ENCODE results near the gene RPUSD3. TPM values are rescaled to one million over a fixed set of nuclear protein-coding genes. Genes with fewer than 3 reads are reported as not detected.

RPUSD3 gene
- total RNA-seq, 1 experiment from 2014 or later = 54.1 TPM

- H3K9me2 ChIP-seq (replicated peaks; ENCODE audit: low read length) = no peaks in the 10 kb centered on the region
- no peaks in the 10 kb centered on the region for H4K20me1 ChIP-seq (ENCODE audit: low read length)
- H3K79me2 ChIP-seq (ENCODE audit: low read length) = no peaks in the 10 kb centered on the region
- H3K36me3 ChIP-seq (ENCODE audit: low read depth, low read length) = no peaks in the 10 kb centered on the region
- H3F3A ChIP-seq (ENCODE audit: low read length, unreplicated experiment) = peaks cover 8% of the 10 kb centered on the region
- H3K9me3 ChIP-seq (ENCODE audit: low read length) = no peaks in the 10 kb centered on the region
- POLR2A ChIA-PET (ENCODE audit: unreplicated experiment) = no interaction called here
- TF ChIP-seq EZH2phosphoT487 (IDR thresholded peaks at IDR 0.05; ENCODE audit: borderline replicate concordance, low read length) (no peak), CTCF (conservative IDR thresholded peaks at IDR 0.05; ENCODE audit: low read depth, low read length) (no peak), EZH2 (IDR thresholded peaks at IDR 0.05; ENCODE audit: low read length, unreplicated experiment) (no peak)
- peaks cover 19% of the 10 kb centered on the region for H3K4me1 ChIP-seq (ENCODE audit: insufficient read depth, low read length)
- H3K4me3 ChIP-seq (ENCODE audit: low read length) = no peak overlapping the region
- no peak overlapping the region for H2AFZ ChIP-seq (ENCODE audit: low read length)
- no peak overlapping the region for H3K27ac ChIP-seq (ENCODE audit: low read length)
- CTCF ChIA-PET = no interaction called here
- no peak for ATAC-seq
- intact Hi-C loops (cut with micrococcal nuclease) = no loop called here
- no peak for DNase-seq
- no peak overlapping the region for H3K9ac ChIP-seq (ENCODE audit: low read length)
- H3K27me3 ChIP-seq (ENCODE audit: low read length) = no peaks in the 10 kb centered on the region
- no peak overlapping the region for H3K4me2 ChIP-seq (ENCODE audit: low read length)
- no TSS peak for BruUV-seq (replicated peaks)
These were observed 30.8 kb downstream of the RPUSD3 start for GRCh38 chr3:9812870-9813483.

DNA sequence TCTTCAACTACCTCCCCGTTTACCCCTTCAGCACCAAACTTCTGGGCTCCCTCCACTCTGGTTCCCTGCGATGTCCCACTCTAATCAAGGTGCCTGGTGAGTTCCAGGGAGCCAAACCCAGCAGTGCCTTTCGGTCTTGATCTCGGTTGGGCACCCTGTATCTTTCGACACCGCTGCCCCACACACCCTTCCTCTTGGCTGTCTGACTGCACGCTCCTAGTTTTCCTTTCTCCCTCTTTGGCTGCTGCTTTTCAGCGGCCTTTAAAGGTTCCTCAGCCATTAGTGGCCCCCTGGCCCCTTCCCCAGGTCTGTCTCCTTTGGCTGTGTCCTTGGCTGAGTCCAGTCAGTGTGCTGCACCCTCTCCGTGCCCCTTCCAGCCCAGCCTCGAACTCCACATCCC is 33.0 kb downstream of the RPUSD3 start:
- Histone ChIP-seq H2AFZ (ENCODE audit: low read length) (peak overlapping the region; percentile 88; the same call in 1 of the 2 replicates), H3K27me3 (ENCODE audit: low read length) (no peaks in the 10 kb centered on the region), H3K4me2 (ENCODE audit: low read length) (peak overlapping the region; percentile 99), H3K9ac (ENCODE audit: low read length) (no peak overlapping the region), H3K27ac (ENCODE audit: low read length) (no peak overlapping the region), H3K4me3 (ENCODE audit: low read length) (peak overlapping the region; percentile 80), H3K4me1 (ENCODE audit: insufficient read depth, low read length) (peaks cover 19% of the 10 kb centered on the region), H3K36me3 (ENCODE audit: low read depth, low read length) (peaks cover 4% of the 10 kb centered on the region; the same call in 1 of the 2 replicates), H3F3A (ENCODE audit: low read length, unreplicated experiment) (peaks cover 8% of the 10 kb centered on the region), H4K20me1 (ENCODE audit: low read length) (no peaks in the 10 kb centered on the region), H3K79me2 (ENCODE audit: low read length) (no peaks in the 10 kb centered on the region), H3K9me2 (replicated peaks; ENCODE audit: low read length) (no peaks in the 10 kb centered on the region), H3K9me3 (ENCODE audit: low read length) (no peaks in the 10 kb centered on the region)
- ChIA-PET CTCF (no interaction called here), POLR2A (ENCODE audit: unreplicated experiment) (interaction anchor here (0.6 kb wide), 1 partner anchor 1281 kb away, joined by 3 read pairs; no protein-coding TSS in a partner anchor)
- no TSS peak for BruUV-seq (replicated peaks)
- ATAC-seq (no peak), DNase-seq (no peak)
- intact Hi-C loops (cut with micrococcal nuclease) = no loop called here
- TF ChIP-seq EZH2phosphoT487 (IDR thresholded peaks at IDR 0.05; ENCODE audit: borderline replicate concordance, low read length) (no peak), EZH2 (IDR thresholded peaks at IDR 0.05; ENCODE audit: low read length, unreplicated experiment) (no peak), CTCF (conservative IDR thresholded peaks at IDR 0.05; ENCODE audit: low read depth, low read length) (no peak)

- H3K9me2 ChIP-seq (replicated peaks; ENCODE audit: low read length) = no peaks in the 10 kb centered on the region
- H3F3A ChIP-seq (ENCODE audit: low read length, unreplicated experiment) = peaks cover 8% of the 10 kb centered on the region
- no peaks in the 10 kb centered on the region for H4K20me1 ChIP-seq (ENCODE audit: low read length)
- H3K36me3 ChIP-seq (ENCODE audit: low read depth, low read length) = peaks cover 9% of the 10 kb centered on the region; the same call in 1 of the 2 replicates
- H3K27ac ChIP-seq (ENCODE audit: low read length) = no peak overlapping the region
- H3K79me2 ChIP-seq (ENCODE audit: low read length) = no peaks in the 10 kb centered on the region
- TF ChIP-seq EZH2 (IDR thresholded peaks at IDR 0.05; ENCODE audit: low read length, unreplicated experiment) (no peak), CTCF (conservative IDR thresholded peaks at IDR 0.05; ENCODE audit: low read depth, low read length) (no peak), EZH2phosphoT487 (IDR thresholded peaks at IDR 0.05; ENCODE audit: borderline replicate concordance, low read length) (no peak)
- no peak for DNase-seq
- peak; percentile 3 for ATAC-seq
- intact Hi-C loops (cut with micrococcal nuclease) = no loop called here
- no peaks in the 10 kb centered on the region for H3K9me3 ChIP-seq (ENCODE audit: low read length)
- POLR2A ChIA-PET (ENCODE audit: unreplicated experiment) = no interaction called here
- peak overlapping the region; percentile 99 for H3K4me2 ChIP-seq (ENCODE audit: low read length)
- CTCF ChIA-PET = no interaction called here
- H3K4me3 ChIP-seq (ENCODE audit: low read length) = peak overlapping the region; percentile 80
- H3K4me1 ChIP-seq (ENCODE audit: insufficient read depth, low read length) = peaks cover 19% of the 10 kb centered on the region
- peak overlapping the region; percentile 55 for H3K9ac ChIP-seq (ENCODE audit: low read length)
- no peaks in the 10 kb centered on the region for H3K27me3 ChIP-seq (ENCODE audit: low read length)
- peak overlapping the region; percentile 88 for H2AFZ ChIP-seq (ENCODE audit: low read length)
- BruUV-seq (replicated peaks) = no TSS peak
These were observed 33.4 kb downstream of the RPUSD3 start for GRCh38 chr3:9810433-9810770.

Data from PC-3 (cell line).